ENCODE measurements around the gene CLCNKB.

GRCh38 chr1:16022393-16022792 lies 21.2 kb upstream of the CLCNKB start:
- TF ChIP-seq POLR2A (IDR thresholded peaks at IDR 0.05; ENCODE audit: low read depth, low read length) (no peak), EZH2 (IDR thresholded peaks at IDR 0.05; ENCODE audit: borderline replicate concordance, low read depth, low read length, severe bottlenecking) (no peak)
